NCI-H2029 (cell line): Measurements from ENCODE around the gene PCDHGB1.
"Not testable (repeated sequence)": the region's sequence is repeated elsewhere in the genome, so short reads cannot be mapped to it uniquely, and the experiment has no call there.

Experiments
- DNase-seq: peaks from one replicate; lab custom pipeline; 2025; lab: John Stamatoyannopoulos, UW

Gene PCDHGB1

DNA sequence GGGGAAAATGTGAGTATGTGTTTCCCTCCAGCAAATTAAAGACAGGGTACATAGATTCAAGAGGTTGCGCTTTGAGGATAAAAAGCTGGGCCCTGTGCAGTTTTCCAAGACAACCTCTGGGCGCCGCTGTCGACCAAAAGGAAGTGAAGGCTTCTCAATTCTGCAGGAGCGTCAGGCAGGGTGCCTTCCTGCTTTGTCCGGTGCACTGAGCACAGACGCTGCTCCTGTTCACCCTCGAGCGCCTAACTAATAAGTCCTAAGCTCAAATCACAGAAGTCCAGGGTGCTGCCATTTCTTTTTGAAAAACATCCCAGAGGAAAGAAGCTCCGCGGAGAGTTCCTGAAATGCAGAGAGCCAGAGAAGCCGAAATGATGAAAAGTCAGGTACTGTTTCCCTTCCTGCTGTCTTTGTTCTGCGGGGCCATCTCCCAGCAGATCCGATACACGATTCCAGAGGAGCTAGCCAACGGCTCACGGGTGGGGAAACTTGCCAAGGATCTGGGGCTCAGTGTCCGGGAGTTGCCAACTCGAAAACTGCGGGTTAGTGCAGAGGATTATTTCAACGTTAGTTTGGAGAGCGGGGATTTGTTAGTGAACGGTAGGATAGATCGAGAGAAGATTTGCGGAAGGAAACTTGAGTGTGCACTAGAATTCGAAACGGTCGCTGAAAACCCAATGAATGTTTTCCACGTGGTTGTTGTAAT is at the start of gene PCDHGB1:
Gene PCDHGB1, plus strand, starts transcription at position 183 of the 703 bp plus-strand sequence. Its CDS starts 162 bp downstream, at position 345.
- DNase-seq: peak; percentile 48

DNA sequence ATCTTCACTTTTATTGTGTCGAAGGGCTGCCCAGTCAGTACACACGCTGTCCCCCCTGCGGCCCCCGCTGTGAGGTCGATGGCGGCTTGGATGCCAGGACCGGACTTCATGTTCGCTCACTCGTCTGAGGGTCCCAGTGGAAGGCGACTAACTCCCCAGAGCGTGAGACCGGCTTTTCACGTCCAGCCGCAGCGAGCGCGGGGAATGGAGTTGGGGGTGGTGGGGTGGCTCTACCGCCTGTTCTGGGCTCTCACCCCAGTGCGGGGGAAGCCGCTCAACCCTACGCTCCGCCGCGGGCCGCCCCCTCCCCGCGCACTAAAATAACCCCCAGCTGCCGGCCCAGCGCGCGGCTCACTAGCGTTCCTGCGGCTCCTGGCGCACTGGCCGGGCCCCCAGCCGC is 46.1 kb upstream of the PCDHGB1 start, which contains the start of gene SLC25A2:
Gene SLC25A2, minus strand, starts transcription at position 294 of the 400 bp plus-strand sequence. Its CDS starts 184 bp downstream, at position 110.
- DNase-seq: no peak

DNA sequence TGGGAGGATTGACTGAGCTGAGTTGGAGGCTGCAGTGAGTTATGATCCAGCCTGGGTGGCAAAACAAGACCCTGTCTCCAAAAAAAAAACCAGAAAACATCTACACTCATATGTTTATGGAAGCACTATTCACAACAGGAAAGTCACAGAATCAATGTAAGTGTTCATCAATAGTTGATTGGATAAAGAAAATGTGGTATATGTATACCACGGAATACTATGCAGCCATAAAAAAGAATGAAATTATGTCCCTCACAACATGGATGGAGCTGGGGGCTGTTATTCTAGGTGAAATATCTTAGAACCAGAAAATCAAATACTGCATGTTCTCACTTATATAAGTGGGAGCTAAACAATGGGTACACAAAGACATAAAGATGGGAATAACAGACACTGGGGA is 43.3 kb upstream of the PCDHGB1 start:
- no peak for DNase-seq

DNA sequence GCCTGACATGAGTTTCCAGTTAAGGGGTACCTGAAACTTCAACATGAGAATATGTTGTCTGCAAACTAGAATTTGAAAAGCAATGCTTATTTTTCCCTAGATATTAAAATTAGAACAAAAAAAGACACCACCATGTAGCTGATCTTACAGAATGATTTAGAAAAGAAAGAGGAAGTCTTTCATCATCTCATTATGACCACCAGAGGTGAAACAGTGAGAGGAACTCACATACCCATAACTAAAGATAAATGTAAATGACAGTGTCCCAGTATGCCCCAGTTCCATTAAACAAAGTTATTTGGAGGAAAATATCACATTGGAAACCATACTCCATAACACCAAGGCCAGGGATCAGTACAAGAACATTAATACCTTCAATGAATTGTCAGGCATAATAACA is 36.2 kb upstream of the PCDHGB1 start:
- DNase-seq: no peak

- not testable (repeated sequence) for DNase-seq
These were observed 32.9 kb upstream of the PCDHGB1 start for GRCh38 chr5:141316963-141317362.

GRCh38 chr5:141319202-141319601 is 30.7 kb upstream of the PCDHGB1 start:
- no peak for DNase-seq

DNA sequence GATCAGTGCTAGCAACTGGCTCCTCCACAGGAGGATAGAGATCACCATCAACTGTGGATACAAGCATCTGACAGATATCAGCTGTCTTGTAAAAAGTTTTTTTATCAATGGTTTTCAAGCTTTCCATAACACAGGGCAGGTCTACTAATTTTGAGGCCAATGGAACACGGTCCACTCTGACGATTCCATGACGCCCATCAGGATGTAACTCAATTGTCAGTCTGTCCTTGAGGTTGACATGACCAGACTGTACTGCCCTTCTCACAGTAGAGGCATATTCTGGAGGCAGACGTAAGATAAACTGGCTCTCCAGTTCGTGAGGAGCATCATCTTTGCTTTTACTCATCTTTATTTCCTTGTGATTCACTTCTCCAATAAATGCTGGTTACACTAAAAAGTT is 30.2 kb upstream of the PCDHGB1 start:
- no peak for DNase-seq

GRCh38 chr5:141320225-141321169 is 29.4 kb upstream of the PCDHGB1 start, which contains the start of gene TAF7:
TAF7 (minus strand) TSS chr5:141320784; CDS start chr5:141320044, 740 bp downstream.
- DNase-seq: peak; percentile 87

- DNase-seq: no peak
These were observed 27.6 kb upstream of the PCDHGB1 start for GRCh38 chr5:141322261-141322660.

DNA sequence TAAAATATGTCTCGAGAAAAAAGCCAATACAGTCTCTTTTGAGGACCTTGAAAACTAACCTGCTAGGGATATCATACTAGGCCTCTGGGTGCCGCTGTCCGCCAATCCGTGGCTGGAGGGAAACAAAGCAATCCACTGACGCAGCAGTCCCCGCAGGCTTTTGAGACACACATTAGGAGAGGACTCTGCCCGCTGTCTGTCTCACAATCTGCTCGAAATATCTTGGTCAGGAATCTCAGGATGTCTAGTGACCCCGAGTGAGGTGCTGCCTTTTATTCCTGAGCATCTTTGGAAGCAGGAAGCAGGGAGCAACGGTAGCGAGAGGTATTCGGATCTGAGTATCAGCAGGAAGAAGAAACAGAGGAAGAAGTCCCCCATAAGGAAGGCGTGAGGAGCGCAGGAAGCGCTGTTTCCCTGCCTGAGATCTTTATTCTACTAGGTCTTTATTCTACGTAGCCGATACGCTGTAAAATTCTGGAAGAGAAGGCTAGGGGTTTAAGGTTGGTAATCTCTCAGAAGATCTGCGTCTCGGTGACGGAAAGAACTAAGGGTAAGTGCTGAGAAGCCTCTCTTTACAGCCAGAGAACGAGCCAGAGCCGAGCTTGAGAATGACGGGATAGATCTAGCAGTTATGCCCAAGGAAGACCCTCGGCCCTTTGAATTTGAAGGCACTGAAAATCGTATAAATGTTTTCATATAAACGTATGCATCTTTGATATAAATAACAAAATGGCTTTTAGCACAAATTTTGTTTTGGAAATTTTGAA is 23.6 kb upstream of the PCDHGB1 start:
- peak; percentile 39 for DNase-seq

DNA sequence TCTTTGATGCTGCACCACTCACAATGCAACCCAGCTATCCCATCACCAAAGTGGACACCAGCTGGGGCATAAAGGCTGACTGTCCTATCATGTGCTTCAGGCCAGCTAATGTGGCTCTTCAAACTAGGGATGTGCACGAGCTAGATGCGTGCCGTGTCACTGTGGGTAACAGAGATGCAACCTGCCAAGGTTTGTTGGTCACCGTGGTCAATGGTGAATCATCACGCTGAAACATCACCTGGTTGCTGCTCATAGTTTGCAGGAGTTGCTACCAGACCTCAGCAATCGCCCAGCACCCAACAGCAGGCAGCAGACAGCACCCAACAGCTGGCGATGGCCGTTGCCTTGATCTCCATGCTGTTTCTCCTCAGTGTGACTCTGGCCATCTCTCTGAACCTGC is 21.7 kb upstream of the PCDHGB1 start:
- no peak for DNase-seq

- no peak for DNase-seq
These were observed 19.4 kb upstream of the PCDHGB1 start, which contains the start of gene PCDHGA1 for GRCh38 chr5:141330299-141331080. PCDHGA1 (plus strand) TSS chr5:141330514.

DNA sequence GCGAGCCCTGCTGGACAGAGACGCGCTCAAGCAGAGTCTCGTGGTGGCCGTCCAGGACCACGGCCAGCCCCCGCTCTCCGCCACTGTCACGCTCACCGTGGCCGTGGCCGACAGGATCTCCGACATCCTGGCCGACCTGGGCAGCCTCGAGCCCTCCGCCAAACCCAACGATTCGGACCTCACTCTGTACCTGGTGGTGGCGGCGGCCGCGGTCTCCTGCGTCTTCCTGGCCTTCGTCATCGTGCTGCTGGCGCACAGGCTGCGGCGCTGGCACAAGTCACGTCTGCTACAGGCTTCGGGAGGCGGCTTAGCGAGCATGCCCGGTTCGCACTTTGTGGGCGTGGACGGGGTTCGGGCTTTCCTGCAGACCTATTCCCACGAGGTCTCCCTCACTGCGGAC is 17.3 kb upstream of the PCDHGB1 start:
- DNase-seq: not testable (repeated sequence)

DNA sequence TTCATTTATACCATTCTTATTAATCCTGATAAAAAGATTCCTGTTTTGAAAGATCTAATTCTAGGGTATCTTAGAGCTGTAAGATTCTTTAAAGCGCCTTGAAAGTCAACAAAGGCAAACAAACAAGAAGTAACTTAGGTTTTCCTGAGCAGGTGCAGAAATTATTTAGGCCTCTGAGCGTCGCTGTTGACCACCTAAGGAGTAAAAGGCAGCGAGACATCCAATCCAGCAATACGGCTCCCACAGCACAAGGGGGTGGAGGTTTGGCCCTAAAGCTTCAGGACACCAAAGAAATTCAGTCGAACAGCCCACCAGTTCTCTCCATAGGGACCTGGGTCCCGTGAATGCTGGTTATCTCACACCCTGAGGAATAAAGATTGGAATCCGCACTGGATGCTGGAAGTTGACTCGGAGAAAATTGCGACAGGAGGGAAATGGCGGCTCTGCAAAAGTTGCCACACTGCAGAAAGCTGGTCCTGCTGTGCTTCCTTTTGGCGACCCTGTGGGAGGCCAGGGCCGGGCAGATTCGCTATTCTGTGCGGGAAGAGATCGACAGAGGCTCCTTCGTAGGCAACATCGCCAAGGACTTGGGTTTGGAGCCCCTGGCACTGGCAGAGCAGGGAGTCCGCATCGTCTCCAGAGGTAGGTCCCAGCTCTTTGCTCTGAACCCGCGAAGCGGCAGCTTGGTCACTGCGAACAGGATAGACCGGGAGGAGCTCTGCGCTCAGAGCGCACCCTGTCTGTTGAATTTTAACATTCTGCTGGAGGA is 11.2 kb upstream of the PCDHGB1 start, which contains the start of gene PCDHGA2:
Gene PCDHGA2, plus strand, starts transcription at position 223 of the 769 bp plus-strand sequence.
- DNase-seq: no peak

DNA sequence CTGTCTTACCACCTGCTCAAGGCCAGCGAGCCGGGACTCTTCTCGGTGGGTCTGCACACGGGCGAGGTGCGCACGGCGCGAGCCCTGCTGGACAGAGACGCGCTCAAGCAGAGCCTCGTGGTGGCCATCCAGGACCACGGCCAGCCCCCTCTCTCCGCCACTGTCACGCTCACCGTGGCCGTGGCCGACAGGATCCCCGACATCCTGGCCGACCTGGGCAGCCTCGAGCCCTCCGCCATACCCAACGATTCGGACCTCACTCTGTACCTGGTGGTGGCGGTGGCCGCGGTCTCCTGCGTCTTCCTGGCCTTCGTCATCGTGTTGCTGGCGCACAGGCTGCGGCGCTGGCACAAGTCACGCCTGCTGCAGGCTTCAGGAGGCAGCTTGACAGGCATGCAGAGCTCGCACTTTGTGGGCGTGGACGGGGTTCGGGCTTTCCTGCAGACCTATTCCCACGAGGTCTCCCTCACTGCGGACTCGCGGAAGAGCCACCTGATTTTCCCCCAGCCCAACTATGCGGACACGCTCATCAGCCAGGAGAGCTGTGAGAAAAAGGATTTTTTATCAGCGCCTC is 9.0 kb upstream of the PCDHGB1 start:
- not testable (repeated sequence) for DNase-seq

- no peak for DNase-seq
These were observed 7.1 kb upstream of the PCDHGB1 start for GRCh38 chr5:141342773-141343172.

DNA sequence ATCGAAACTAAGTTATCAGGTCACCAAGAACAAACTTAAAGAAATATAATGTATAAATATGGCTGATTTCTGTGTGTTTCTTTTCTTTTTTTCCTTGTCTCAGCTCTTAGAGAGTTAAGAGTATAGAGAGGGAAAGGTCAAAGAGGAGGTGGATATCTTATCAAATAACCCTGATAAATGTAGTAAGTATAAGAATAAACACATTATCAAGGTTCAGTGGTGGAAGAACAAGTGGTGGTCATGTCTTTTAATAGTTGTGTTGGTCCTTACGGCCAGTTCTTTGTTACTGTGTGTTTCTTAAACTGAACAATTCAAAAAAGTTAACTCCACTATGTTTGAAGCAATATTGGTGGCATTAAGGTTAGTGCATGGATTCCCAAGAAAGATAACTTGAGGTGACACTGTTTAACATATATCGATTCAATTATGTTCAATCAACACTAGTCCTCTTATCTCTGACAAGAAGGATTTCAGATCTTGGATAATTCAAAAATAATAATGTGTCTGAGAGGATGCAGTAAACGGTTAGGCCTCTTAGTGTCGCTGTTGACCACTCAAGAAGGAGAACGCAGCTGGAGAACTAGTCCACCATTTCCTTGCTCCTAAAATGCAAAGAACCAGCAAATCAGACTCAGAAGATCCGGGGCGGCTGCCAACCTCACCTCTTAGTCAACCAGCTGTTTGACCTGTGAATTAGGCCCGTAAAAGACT is 6.5 kb upstream of the PCDHGB1 start, which contains the start of gene PCDHGA3:
Gene PCDHGA3, plus strand, starts transcription at position 588 of the 711 bp plus-strand sequence. CDS start 205 bp downstream, outside the sequence.
- no peak for DNase-seq

DNA sequence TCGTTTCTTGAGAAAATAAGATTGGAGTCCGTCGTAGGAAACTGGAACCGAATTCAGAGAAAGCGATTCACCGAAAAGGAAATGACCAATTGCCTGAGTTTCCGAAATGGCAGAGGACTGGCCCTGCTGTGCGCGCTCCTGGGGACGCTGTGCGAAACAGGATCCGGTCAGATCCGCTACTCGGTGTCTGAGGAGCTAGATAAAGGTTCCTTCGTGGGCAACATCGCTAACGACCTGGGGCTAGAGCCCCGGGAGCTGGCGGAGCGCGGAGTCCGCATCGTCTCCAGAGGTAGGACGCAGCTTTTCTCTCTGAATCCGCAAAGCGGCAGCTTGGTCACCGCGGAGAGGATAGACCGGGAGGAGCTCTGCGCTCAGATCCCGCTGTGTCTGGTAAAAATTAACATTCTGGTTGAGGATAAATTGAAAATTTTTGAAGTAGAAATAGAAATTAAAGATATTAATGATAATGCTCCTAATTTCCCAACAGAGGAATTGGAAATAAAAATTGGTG is 5.9 kb upstream of the PCDHGB1 start:
- no peak for DNase-seq

DNA sequence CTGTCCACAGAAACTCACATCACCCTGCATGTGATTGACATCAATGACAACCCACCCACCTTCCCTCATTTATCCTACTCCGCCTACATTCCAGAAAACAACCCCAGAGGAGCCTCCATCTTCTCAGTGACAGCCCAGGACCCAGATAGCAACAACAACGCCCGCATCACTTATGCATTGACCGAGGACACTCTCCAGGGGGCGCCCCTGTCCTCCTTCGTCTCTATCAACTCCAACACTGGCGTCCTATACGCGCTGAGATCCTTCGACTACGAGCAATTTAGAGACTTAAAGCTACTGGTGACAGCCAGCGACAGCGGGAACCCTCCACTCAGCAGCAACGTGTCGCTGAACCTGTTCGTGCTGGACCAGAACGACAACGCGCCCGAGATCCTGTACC is 4.6 kb upstream of the PCDHGB1 start:
- DNase-seq: no peak
